ENCODE measurements around the gene SMC6. TPM values are rescaled to one million over a fixed set of nuclear protein-coding genes. Genes with fewer than 3 reads are reported as not detected.

SMC6 gene
- total RNA-seq, 4 donors from 2014 or later, result 15.4 to 30.0 (median 19.0) TPM

DNA sequence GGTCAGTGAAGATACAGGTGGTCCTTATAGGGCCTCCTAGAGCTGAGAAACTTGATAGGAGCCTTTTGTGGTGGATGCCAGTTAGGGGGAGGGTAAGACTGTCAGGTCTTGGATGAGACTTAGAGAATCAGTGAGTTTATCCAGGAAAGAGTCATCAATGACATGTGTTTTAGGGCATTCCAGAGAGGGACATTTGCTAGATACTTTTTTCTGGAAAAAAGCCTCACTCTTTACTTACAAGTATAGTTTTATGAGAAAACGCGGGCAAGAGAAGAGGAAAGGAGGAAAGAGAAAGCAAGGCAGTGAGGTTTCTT lies 38.2 kb upstream of the SMC6 start:
- 83 to 86% methylated on average over 2 of the region's 2 CpGs for WGBS, 2 donors
- H3K9me3 ChIP-seq, result no peaks in the 10 kb centered on the region
- intact Hi-C loops (cut with DNase I), result no loop called here
- H3K27ac ChIP-seq, result no peak overlapping the region
- H3K4me3 ChIP-seq (replicated peaks in 1 of 3), result no peak overlapping the region
- H3K4me1 ChIP-seq, result no peaks in the 10 kb centered on the region
- TF ChIP-seq POLR2A (IDR thresholded peaks at IDR 0.05), result no peak
- TF ChIP-seq, protein P1, sequence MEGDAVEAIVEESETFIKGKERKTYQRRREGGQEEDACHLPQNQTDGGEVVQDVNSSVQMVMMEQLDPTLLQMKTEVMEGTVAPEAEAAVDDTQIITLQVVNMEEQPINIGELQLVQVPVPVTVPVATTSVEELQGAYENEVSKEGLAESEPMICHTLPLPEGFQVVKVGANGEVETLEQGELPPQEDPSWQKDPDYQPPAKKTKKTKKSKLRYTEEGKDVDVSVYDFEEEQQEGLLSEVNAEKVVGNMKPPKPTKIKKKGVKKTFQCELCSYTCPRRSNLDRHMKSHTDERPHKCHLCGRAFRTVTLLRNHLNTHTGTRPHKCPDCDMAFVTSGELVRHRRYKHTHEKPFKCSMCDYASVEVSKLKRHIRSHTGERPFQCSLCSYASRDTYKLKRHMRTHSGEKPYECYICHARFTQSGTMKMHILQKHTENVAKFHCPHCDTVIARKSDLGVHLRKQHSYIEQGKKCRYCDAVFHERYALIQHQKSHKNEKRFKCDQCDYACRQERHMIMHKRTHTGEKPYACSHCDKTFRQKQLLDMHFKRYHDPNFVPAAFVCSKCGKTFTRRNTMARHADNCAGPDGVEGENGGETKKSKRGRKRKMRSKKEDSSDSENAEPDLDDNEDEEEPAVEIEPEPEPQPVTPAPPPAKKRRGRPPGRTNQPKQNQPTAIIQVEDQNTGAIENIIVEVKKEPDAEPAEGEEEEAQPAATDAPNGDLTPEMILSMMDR (IDR thresholded peaks at IDR 0.05), result no peak
- DNase-seq, result no peak
- H3K27me3 ChIP-seq, result no peaks in the 10 kb centered on the region
- no peaks in the 10 kb centered on the region for H3K36me3 ChIP-seq

DNA sequence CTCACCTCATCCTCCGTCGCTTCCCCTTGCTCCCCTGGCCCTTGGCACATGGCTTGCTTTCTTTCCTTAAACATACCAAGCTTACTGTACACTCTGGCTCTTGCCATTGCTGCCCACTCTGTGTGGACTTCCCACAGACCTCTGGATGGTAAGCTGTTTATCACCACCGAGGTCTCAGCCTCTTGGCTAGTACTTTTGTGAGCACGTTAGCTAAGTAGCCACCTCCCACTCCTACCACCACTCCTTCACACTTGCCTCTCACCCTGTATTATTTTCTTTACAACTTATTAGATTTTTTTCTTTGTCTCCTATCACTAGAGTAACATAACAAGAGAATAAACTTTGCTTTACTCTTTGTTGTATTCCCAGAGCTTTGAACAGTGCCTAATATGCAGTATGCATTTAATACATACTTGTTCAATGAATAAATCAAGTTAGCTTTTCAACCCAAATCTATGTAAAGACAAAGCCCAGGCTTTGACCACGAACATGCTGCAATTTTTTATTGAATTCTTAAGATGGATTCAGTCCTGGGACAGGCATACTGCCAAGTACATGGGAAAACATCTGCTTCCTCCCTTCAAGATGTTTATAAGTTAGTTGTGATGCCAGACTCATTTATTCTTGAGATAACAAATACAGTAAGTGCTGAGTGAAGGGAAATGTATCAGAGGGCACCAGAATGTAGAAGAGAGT lies 37.7 kb upstream of the SMC6 start:
- Histone ChIP-seq H3K27ac (no peak overlapping the region), H3K9me3 (no peaks in the 10 kb centered on the region), H3K4me1 (no peaks in the 10 kb centered on the region), H3K36me3 (no peaks in the 10 kb centered on the region), H3K4me3 (replicated peaks in 1 of 3) (no peak overlapping the region), H3K27me3 (no peaks in the 10 kb centered on the region)
- DNase-seq, result no peak
- WGBS, 2 donors, result 51 to 62% methylated on average over 5 of the region's 5 CpGs
- no peak for TF ChIP-seq POLR2A (IDR thresholded peaks at IDR 0.05)
- TF ChIP-seq, protein P1 (IDR thresholded peaks at IDR 0.05), result no peak
- intact Hi-C loops (cut with DNase I), result no loop called here

DNA sequence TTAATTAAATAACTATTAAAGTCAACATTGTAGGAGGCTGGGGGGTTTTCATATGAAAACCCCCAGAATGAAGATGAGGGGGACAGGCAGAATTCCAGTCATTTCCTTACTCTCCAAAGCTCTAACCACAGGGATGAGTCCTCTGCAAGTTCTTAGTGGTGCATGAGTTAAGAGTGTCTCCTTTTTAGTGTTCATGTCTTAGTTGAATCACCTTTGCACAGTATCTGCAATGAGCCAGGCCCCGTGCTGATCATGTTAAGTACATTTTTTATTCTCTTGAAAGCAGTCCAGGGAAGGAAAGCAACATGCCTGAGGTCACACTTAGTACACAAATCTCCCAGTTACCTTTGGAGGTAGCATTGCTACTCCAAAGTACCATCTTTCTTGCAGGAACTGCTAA lies 36.9 kb upstream of the SMC6 start:
- no peak for TF ChIP-seq POLR2A (IDR thresholded peaks at IDR 0.05)
- TF ChIP-seq, protein P1 (IDR thresholded peaks at IDR 0.05), result no peak
- Histone ChIP-seq H3K27me3 (no peaks in the 10 kb centered on the region), H3K9me3 (no peaks in the 10 kb centered on the region), H3K4me1 (no peaks in the 10 kb centered on the region), H3K4me3 (replicated peaks in 1 of 3) (no peak overlapping the region), H3K36me3 (no peaks in the 10 kb centered on the region), H3K27ac (no peak overlapping the region)
- DNase-seq, result no peak
- intact Hi-C loops (cut with DNase I), result no loop called here
- WGBS, 2 donors, result 76 to 92% methylated on average over 1 of the region's 1 CpG

DNA sequence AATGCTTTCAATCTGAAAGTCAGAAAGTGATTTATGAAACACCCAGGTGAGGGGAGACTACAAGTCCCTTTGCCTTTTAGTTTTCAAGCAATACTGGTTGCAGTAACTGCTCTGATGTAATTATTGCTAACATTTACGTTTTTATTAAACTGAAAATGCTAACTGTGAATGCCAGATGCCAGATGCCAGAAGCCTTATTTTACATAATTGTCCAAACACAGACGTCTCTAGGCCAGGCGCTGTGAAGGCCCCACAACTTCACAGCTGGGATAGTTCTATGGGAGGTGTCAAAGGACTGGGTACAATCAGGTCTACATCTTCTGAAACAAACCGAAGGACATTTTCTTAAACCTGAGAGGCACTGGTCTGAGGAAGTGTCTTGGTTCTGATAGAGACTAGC lies 35.2 kb upstream of the SMC6 start:
- no peak for TF ChIP-seq POLR2A (IDR thresholded peaks at IDR 0.05)
- TF ChIP-seq, protein P1 (IDR thresholded peaks at IDR 0.05), result no peak
- Histone ChIP-seq H3K27ac (no peak overlapping the region), H3K4me1 (no peaks in the 10 kb centered on the region), H3K36me3 (no peaks in the 10 kb centered on the region), H3K4me3 (replicated peaks in 1 of 3) (no peak overlapping the region), H3K27me3 (no peaks in the 10 kb centered on the region), H3K9me3 (no peaks in the 10 kb centered on the region)
- WGBS, 2 donors, result 80 to 86% methylated on average over 4 of the region's 4 CpGs
- no peak for DNase-seq
- intact Hi-C loops (cut with DNase I), result no loop called here

DNA sequence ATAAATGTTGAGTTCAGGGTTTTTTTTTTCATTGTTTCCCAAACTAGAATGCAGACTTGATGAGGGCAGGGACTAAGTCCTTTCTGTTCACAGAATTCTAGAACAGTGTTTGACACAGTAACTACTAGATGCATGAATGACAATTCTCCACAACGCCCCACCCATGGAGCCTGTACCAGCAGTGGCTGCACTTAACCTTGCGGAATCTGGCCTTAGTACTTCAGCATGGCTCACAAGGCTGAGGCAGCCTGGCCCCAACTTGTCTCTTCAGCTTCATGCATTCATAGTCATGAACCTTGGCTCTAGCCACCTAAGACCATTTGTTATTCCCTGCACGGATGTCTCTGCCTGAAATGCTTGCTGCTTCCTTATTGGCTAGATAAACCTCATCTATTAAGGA lies 33.1 kb upstream of the SMC6 start:
- Histone ChIP-seq H3K27me3 (no peaks in the 10 kb centered on the region), H3K4me1 (no peaks in the 10 kb centered on the region), H3K4me3 (replicated peaks in 1 of 3) (no peak overlapping the region), H3K27ac (no peak overlapping the region), H3K36me3 (no peaks in the 10 kb centered on the region), H3K9me3 (no peaks in the 10 kb centered on the region)
- no peak for DNase-seq
- intact Hi-C loops (cut with DNase I), result no loop called here
- 84 to 86% methylated on average over 3 of the region's 3 CpGs for WGBS, 2 donors
- TF ChIP-seq, protein P1 (IDR thresholded peaks at IDR 0.05), result no peak
- no peak for TF ChIP-seq POLR2A (IDR thresholded peaks at IDR 0.05)

All from thyroid gland (tissue), 4 donors.